Uterus (tissue), 2 donors: Measurements from ENCODE around the gene DIP2B.

Experiments used
- POLR2A ChIP-seq, 2 donors: fragments of 450-650 bp; IDR thresholded peaks; one replicate each; pipeline ENCODE4 v1.6.1; 2016; ENCODE audit warnings: antibody characterized with exemption in 2 of 2, mild to moderate bottlenecking in 1 of 2, moderate library complexity in 1 of 2
- TF ChIP-seq, protein P1 (sequence below), 4 experiments: fragments of 200-600 bp in 2 of 4; fragments of 450-650 bp in 2 of 4; sonication (generic) in 2 of 4; IDR thresholded peaks; one replicate each; pipeline ENCODE4 v1.5.1; 2016 to 2019; ENCODE audit warnings: antibody characterized with exemption in 4 of 4, mild to moderate bottlenecking in 2 of 4, moderate library complexity in 1 of 4

DNA sequence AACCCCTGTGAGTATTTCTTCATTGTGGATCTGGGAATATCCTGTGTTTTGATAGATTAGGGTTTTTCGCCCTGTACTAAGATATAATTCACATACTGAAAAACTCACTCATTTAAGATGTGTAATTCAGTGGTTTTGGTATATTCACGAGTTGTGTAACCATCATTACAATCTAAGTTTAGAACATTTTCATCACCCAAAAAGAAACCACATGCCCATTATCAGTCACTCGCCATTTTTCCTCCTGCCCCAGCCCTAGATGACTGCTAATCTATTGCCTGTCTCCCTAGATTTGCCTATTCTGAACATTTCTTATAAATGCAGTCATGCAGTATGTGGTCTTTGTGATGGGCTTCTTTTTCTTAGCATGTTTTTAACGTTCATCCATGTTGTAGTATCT, 191.2 kb downstream of the DIP2B start:
- TF ChIP-seq POLR2A (IDR thresholded peaks at IDR 0.05): no peak
- TF ChIP-seq, protein P1, sequence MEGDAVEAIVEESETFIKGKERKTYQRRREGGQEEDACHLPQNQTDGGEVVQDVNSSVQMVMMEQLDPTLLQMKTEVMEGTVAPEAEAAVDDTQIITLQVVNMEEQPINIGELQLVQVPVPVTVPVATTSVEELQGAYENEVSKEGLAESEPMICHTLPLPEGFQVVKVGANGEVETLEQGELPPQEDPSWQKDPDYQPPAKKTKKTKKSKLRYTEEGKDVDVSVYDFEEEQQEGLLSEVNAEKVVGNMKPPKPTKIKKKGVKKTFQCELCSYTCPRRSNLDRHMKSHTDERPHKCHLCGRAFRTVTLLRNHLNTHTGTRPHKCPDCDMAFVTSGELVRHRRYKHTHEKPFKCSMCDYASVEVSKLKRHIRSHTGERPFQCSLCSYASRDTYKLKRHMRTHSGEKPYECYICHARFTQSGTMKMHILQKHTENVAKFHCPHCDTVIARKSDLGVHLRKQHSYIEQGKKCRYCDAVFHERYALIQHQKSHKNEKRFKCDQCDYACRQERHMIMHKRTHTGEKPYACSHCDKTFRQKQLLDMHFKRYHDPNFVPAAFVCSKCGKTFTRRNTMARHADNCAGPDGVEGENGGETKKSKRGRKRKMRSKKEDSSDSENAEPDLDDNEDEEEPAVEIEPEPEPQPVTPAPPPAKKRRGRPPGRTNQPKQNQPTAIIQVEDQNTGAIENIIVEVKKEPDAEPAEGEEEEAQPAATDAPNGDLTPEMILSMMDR (IDR thresholded peaks at IDR 0.05): no peak
